Stomach smooth muscle (tissue), 2 donors: Measurements from ENCODE around the gene IL20RB.
"Not testable (repeated sequence)": the region's sequence is repeated elsewhere in the genome, so short reads cannot be mapped to it uniquely, and the experiment has no call there.

Experiments
- H3K27ac ChIP-seq: one replicate; pipeline ENCODE4 v1.7.0; 2013; ENCODE audit warnings: mild to moderate bottlenecking, low read length, inconsistent platforms
- H3K27me3 ChIP-seq, 2 donors: one replicate each; pipeline ENCODE4 v1.7.0; 2013; ENCODE audit warnings: low read length in 2 of 2; ENCODE audit not compliant: insufficient read depth in 2 of 2, control insufficient read depth in 1 of 2
- H3K36me3 ChIP-seq, 2 donors: one replicate each; pipeline ENCODE4 v1.7.0; 2013; ENCODE audit warnings: low read length in 2 of 2; ENCODE audit not compliant: control insufficient read depth in 2 of 2, insufficient read depth in 2 of 2
- H3K4me1 ChIP-seq: one replicate; pipeline ENCODE4 v1.7.0; 2013; ENCODE audit warnings: low read length; ENCODE audit not compliant: control insufficient read depth, insufficient read depth
- H3K4me3 ChIP-seq, 2 donors: one replicate each; pipeline ENCODE4 v1.7.0; 2013; ENCODE audit warnings: low read length in 2 of 2
- H3K9ac ChIP-seq, 2 donors: one replicate each; pipeline ENCODE4 v1.7.0; 2013; ENCODE audit warnings: low read length in 2 of 2, mild to moderate bottlenecking in 1 of 2
- H3K9me3 ChIP-seq, 2 donors: one replicate each; pipeline ENCODE4 v1.7.0; 2013; ENCODE audit warnings: low read length in 2 of 2; ENCODE audit not compliant: control insufficient read depth in 2 of 2
- donor health status: healthy.
- donor health status: Pancreatic carcinoma.

IL20RB gene

GRCh38 chr3:137010137-137010536, 52.4 kb downstream of the IL20RB start:
- H3K9ac ChIP-seq = no peak overlapping the region
- H3K36me3 ChIP-seq = no peaks in the 10 kb centered on the region
- no peak overlapping the region for H3K27ac ChIP-seq
- H3K9me3 ChIP-seq = no peaks in the 10 kb centered on the region
- H3K4me1 ChIP-seq = peaks cover 7% of the 10 kb centered on the region
- no peaks in the 10 kb centered on the region for H3K27me3 ChIP-seq
- no peak overlapping the region for H3K4me3 ChIP-seq

GRCh38 chr3:137011153-137011552, 53.4 kb downstream of the IL20RB start:
- Histone ChIP-seq H3K9ac (no peak overlapping the region), H3K27ac (no peak overlapping the region), H3K9me3 (no peaks in the 10 kb centered on the region), H3K4me3 (no peak overlapping the region), H3K4me1 (peaks cover 7% of the 10 kb centered on the region), H3K27me3 (no peaks in the 10 kb centered on the region), H3K36me3 (no peaks in the 10 kb centered on the region)

- Histone ChIP-seq H3K36me3 (no peaks in the 10 kb centered on the region), H3K27me3 (no peaks in the 10 kb centered on the region), H3K4me3 (no peak overlapping the region), H3K9ac (no peak overlapping the region), H3K27ac (no peak overlapping the region), H3K9me3 (no peaks in the 10 kb centered on the region), H3K4me1 (peaks cover 7% of the 10 kb centered on the region)
Observed at GRCh38 chr3:137012097-137012501, 54.3 kb downstream of the IL20RB start.

- Histone ChIP-seq H3K36me3 (no peaks in the 10 kb centered on the region), H3K4me3 (peak overlapping the region; percentile 71 to 84), H3K4me1 (peaks cover 7% of the 10 kb centered on the region), H3K9me3 (no peaks in the 10 kb centered on the region), H3K27me3 (no peaks in the 10 kb centered on the region), H3K27ac (peak overlapping the region; percentile 24), H3K9ac (peak overlapping the region; percentile 65 to 79)
Observed at GRCh38 chr3:137013951-137014688, 56.3 kb downstream of the IL20RB start.

GRCh38 chr3:137017316-137017715, 59.5 kb downstream of the IL20RB start:
- not testable (repeated sequence) for H3K9ac ChIP-seq, H3K9me3 ChIP-seq, H3K27ac ChIP-seq, H3K4me1 ChIP-seq, H3K27me3 ChIP-seq, H3K36me3 ChIP-seq, H3K4me3 ChIP-seq

- Histone ChIP-seq H3K27me3 (no peaks in the 10 kb centered on the region), H3K9ac (no peak overlapping the region), H3K4me1 (no peaks in the 10 kb centered on the region), H3K9me3 (no peaks in the 10 kb centered on the region), H3K4me3 (no peak overlapping the region), H3K36me3 (no peaks in the 10 kb centered on the region), H3K27ac (no peak overlapping the region)
Observed at GRCh38 chr3:137020315-137020714, 62.5 kb downstream of the IL20RB start.

- no peak overlapping the region for H3K4me3 ChIP-seq
- H3K9me3 ChIP-seq = no peaks in the 10 kb centered on the region
- H3K4me1 ChIP-seq = no peaks in the 10 kb centered on the region
- H3K27ac ChIP-seq = no peak overlapping the region
- no peak overlapping the region for H3K9ac ChIP-seq
- no peaks in the 10 kb centered on the region for H3K27me3 ChIP-seq
- no peaks in the 10 kb centered on the region for H3K36me3 ChIP-seq
Observed at GRCh38 chr3:137020888-137021287, 63.1 kb downstream of the IL20RB start.

- H3K4me1 ChIP-seq = no peaks in the 10 kb centered on the region
- no peaks in the 10 kb centered on the region for H3K36me3 ChIP-seq
- no peak overlapping the region for H3K27ac ChIP-seq
- no peaks in the 10 kb centered on the region for H3K27me3 ChIP-seq
- no peak overlapping the region for H3K9ac ChIP-seq
- H3K4me3 ChIP-seq = no peak overlapping the region
- H3K9me3 ChIP-seq = no peaks in the 10 kb centered on the region
Observed at GRCh38 chr3:137024348-137024747, 66.6 kb downstream of the IL20RB start.

- Histone ChIP-seq H3K4me1 (no peaks in the 10 kb centered on the region), H3K4me3 (no peak overlapping the region), H3K36me3 (no peaks in the 10 kb centered on the region), H3K9me3 (no peaks in the 10 kb centered on the region), H3K9ac (no peak overlapping the region), H3K27ac (no peak overlapping the region), H3K27me3 (no peaks in the 10 kb centered on the region)
Observed at GRCh38 chr3:137026701-137027100, 68.9 kb downstream of the IL20RB start.

- Histone ChIP-seq H3K27me3 (peaks cover 0 to 2% of the 10 kb centered on the region in 2 donors), H3K4me3 (peak overlapping the region; percentile 57 to 74), H3K36me3 (no peaks in the 10 kb centered on the region), H3K27ac (no peak overlapping the region), H3K4me1 (peaks cover 3% of the 10 kb centered on the region), H3K9ac (no peak overlapping the region), H3K9me3 (no peaks in the 10 kb centered on the region)
Observed at GRCh38 chr3:137032465-137033120, 74.8 kb downstream of the IL20RB start.

- no peak overlapping the region for H3K9ac ChIP-seq
- H3K27me3 ChIP-seq = peaks cover 0 to 2% of the 10 kb centered on the region in 2 donors
- peaks cover 3% of the 10 kb centered on the region for H3K4me1 ChIP-seq
- H3K9me3 ChIP-seq = no peaks in the 10 kb centered on the region
- no peak overlapping the region for H3K4me3 ChIP-seq
- no peaks in the 10 kb centered on the region for H3K36me3 ChIP-seq
- no peak overlapping the region for H3K27ac ChIP-seq
Observed at GRCh38 chr3:137035631-137036030, 77.8 kb downstream of the IL20RB start.
